GM19035 (cell line): ENCODE results near the gene LACTBL1.
"Not testable (repeated sequence)": the region's sequence is repeated elsewhere in the genome, so short reads cannot be mapped to it uniquely, and the experiment has no call there.

Experiments
- ATAC-seq: cut with Tn5 transposase; IDR thresholded peaks from one replicate; pipeline ENCODE4 v1.9.1; 2021; ENCODE audit not compliant: unreplicated experiment

LACTBL1 gene

GRCh38 chr1:22949822-22950331 lies 22.8 kb downstream of the LACTBL1 start:
- ATAC-seq = no peak

DNA sequence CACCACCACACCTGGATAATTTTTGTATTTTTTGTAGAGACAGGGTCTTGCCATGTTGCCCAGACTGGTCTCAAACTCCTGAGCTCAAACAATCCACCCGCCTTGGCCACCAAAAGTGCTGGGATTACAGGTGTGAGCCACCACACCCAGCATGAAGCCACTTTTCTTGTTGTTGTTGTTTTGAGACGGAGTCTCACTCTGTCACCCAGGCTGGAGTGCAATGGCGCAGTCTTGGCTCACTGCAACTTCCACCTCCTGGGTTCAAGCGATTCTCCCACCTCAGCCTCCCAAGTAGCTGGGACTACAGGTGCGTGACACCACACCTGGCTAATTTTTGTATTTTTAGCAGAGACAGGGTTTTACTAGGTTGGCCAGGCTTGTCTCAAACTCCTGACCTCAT lies 27.5 kb downstream of the LACTBL1 start:
- not testable (repeated sequence) for ATAC-seq

DNA sequence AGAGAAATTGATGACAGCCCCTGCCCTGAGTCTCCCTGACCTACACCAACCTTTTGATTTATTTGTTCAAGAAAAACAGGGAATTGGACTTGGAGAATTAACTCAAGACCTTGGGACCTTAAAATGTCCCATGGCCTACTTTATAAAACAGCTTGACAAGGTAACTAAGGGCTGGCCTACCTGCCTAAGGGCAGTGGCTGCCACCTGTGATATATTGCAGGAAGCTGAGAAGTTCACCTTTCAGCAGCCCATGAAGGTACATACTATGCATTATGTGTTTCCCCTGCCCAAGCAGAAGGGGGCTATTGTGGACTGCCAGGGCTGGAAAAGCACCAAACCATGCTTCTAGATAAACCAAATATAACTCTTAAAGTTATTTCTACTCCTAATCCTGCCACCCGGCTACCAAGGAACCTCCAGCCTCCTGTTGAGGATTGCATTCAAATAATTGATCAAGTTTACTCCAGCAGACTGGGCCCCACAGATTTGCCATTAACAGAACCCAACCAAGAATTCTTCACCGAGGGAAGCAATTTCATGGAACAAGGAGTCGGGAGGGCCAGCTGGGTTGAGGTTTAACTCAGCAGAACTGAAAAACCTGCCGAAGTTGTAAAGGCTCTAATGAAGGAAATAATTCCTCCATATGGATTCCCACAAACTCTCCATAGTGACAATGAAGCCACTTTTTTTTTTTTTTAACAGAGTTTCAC lies 28.2 kb downstream of the LACTBL1 start:
- no peak for ATAC-seq

DNA sequence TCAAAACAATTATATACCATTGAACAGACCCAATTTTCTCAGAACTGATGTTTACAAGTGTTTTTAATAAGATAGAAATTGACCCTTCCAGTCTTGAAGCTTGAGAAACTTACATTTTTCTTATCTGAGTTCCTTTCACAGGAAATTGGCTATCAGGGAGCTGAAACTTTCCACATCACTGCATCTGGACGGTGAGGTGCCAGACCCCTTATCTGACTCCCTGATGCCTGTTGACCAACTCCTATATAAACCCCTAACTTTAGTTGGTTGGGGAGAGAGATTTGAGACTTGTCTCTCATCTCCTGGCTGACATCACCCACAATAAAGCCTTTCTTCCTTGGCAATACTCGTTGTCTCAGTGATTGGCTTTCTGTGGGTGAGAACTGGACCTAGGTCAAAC lies 31.4 kb downstream of the LACTBL1 start:
- ATAC-seq = no peak

- no peak for ATAC-seq
Measured at GRCh38 chr1:22936681-22937080, 36.0 kb downstream of the LACTBL1 start.

DNA sequence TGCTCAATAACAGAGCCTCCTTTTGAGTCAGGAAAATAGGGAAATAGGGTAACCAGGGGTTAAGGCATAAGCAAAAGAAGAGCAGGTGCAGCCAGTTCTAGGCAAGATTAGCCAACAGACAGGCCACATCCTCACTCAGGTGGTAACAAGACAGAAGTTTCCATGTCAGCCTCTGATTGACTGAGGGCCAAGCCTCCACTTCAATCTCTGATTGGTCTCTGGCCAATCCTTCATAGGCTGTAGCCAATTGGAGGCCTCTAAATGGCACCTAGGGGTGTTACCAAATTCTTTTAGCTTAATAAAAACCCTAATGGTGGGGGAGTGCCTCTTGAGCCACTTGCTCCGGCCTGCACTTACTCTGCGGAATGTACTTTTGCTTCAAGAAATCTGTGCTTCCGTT lies 37.2 kb downstream of the LACTBL1 start:
- no peak for ATAC-seq

DNA sequence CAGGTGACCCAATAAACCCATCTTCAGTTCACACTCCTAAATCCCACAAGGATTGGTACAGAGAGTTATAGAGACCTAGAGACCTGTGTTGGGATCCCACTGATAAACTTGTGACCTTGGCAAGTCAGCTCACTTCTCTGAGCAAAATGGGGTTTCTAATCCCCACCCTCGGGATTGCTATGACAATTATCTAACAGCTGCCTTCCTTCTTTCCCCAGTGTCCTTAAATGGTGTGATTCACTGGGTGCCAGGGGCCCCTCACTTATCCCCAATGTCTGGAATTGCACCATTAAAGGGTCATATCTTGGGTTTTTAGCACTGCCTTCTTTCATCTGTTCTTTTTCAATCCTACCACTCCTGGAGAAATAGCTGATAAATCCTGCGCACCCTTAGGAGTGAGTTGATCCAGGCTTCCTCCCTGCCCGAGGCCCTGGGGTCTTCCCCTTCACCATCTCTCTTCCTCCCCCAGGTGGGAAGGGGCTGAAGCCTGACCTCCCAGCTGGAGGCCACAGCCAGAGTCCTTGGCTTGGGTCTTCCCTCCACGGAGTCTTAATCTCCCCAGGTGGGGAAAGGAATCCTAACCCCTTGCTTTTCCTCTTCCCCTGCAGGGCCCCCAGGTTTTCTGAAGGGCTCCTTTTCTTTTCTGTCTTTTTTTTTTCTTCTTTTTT lies 39.7 kb downstream of the LACTBL1 start:
- no peak for ATAC-seq

- no peak for ATAC-seq
Measured at GRCh38 chr1:22930240-22930912, 42.3 kb downstream of the LACTBL1 start.

- ATAC-seq = no peak
Measured at GRCh38 chr1:22925111-22925510, 47.6 kb downstream of the LACTBL1 start.

DNA sequence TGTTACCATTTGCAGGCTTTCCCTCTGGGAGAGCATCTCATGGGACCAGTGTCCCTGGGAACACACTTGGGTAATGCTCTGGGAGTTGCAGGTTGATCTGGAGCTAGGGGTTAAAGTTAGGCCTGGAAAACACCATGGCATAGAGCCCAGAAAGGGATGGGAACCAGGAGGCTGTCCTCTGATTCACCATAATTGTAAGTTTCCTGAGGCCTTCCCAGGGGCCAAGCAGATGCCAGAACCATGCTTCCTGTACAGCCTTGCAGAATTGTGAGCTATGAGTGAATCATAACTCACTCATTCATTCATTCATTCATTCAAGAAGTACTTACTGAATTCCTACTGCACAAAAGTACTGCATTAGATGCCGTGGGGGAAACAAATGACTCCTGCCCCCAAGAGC lies 50.0 kb downstream of the LACTBL1 start:
- no peak for ATAC-seq

GRCh38 chr1:22921452-22922126 lies 51.1 kb downstream of the LACTBL1 start:
- no peak for ATAC-seq

- ATAC-seq = no peak
Measured at GRCh38 chr1:22920734-22921451, 51.8 kb downstream of the LACTBL1 start.

- no peak for ATAC-seq
Measured at GRCh38 chr1:22920026-22920733, 52.5 kb downstream of the LACTBL1 start.

- ATAC-seq = no peak
Measured at GRCh38 chr1:22919341-22920025, 53.2 kb downstream of the LACTBL1 start.

- no peak for ATAC-seq
Measured at GRCh38 chr1:22918644-22919043, 54.0 kb downstream of the LACTBL1 start.

GRCh38 chr1:22917989-22918388 lies 54.7 kb downstream of the LACTBL1 start:
- ATAC-seq = no peak

GRCh38 chr1:22916471-22916820 lies 56.2 kb downstream of the LACTBL1 start:
- ATAC-seq = no peak

DNA sequence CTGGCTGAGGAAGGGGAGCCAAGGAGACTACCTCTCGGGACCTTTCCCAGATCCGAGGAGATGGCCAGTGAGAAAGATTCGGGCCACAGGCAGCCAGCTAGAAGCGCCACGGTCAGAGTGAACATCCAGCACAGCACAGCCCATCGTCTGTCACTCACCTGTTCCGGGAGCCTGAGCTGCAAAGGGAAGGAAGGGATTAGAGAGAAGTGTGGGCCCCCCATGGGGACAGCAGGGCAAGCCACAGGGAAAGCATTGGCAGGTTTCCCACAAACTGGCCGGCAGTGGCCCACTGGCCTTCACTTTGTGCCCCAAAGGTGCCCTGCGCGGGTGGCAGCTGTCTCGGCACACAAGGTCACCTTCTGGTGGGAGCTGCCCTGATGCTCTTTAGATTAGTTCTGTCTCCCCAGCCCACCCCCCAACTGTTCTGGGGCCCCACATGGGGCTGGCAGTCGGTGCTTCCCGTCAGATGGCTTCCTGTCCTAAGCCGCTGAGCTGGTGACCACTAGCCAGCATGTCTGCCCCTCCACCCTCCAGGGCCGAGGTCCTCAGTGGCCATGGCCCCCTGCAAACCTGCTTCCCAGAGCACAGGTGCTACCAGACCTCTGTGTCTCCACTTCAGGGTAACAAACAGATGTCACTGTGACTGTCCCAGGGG lies 56.7 kb downstream of the LACTBL1 start:
- no peak for ATAC-seq

GRCh38 chr1:22915231-22915630 lies 57.4 kb downstream of the LACTBL1 start:
- ATAC-seq = no peak
